ENCODE results near the gene SORCS1.

DNA sequence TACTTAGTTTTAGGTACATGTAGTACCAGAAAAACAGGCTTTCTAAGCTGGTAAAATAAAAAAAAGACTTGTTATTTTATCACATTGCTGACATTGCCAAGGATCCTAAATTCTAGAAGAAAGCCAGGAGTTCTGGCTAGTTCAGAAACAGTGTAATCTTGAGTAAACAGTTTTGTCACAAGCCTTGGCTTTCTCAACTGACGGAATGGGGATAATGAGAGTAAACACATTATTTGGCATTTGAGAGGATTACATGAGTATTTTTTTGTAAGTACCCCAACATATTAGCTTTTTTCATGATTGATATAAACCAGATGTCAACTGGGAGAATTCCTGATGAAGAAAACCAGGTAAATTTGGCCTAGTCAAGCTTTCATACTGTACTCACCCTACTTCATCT lies 269.8 kb downstream of the SORCS1 start:
- TF ChIP-seq, protein P1, sequence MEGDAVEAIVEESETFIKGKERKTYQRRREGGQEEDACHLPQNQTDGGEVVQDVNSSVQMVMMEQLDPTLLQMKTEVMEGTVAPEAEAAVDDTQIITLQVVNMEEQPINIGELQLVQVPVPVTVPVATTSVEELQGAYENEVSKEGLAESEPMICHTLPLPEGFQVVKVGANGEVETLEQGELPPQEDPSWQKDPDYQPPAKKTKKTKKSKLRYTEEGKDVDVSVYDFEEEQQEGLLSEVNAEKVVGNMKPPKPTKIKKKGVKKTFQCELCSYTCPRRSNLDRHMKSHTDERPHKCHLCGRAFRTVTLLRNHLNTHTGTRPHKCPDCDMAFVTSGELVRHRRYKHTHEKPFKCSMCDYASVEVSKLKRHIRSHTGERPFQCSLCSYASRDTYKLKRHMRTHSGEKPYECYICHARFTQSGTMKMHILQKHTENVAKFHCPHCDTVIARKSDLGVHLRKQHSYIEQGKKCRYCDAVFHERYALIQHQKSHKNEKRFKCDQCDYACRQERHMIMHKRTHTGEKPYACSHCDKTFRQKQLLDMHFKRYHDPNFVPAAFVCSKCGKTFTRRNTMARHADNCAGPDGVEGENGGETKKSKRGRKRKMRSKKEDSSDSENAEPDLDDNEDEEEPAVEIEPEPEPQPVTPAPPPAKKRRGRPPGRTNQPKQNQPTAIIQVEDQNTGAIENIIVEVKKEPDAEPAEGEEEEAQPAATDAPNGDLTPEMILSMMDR (IDR thresholded peaks at IDR 0.05) = no peak
- TF ChIP-seq EZH2 (IDR thresholded peaks at IDR 0.05) (no peak), EZH2phosphoT487 (IDR thresholded peaks at IDR 0.05) (no peak)

All from neural progenitor cell (in vitro differentiated cells).